BLaER1 (cell line): ENCODE measurements around the gene SLC9A1.

ENCODE experiments used
- H3K27ac ChIP-seq: shearing (Covaris generic); formaldehyde crosslinking; 2 replicates; pipeline ENCODE4 v1.8.1; 2022
- H3K27me3 ChIP-seq: shearing (Covaris generic); formaldehyde crosslinking; 2 replicates; pipeline ENCODE4 v1.8.1; 2022
- H3K36me3 ChIP-seq: shearing (Covaris generic); formaldehyde crosslinking; 2 replicates; pipeline ENCODE4 v1.8.1; 2022
- H3K4me1 ChIP-seq: shearing (Covaris generic); formaldehyde crosslinking; 2 replicates; pipeline ENCODE4 v1.8.1; 2022
- H3K4me2 ChIP-seq: shearing (Covaris generic); formaldehyde crosslinking; 2 replicates; pipeline ENCODE4 v1.8.1; 2022
- H3K4me3 ChIP-seq: shearing (Covaris generic); formaldehyde crosslinking; 2 replicates; pipeline ENCODE4 v1.8.1; 2022
- H3K9ac ChIP-seq: shearing (Covaris generic); formaldehyde crosslinking; 2 replicates; pipeline ENCODE4 v1.8.1; 2022
- H3K9me3 ChIP-seq: shearing (Covaris generic); formaldehyde crosslinking; 2 replicates; pipeline ENCODE4 v1.8.1; 2022
- H4K20me1 ChIP-seq: shearing (Covaris generic); formaldehyde crosslinking; 2 replicates; pipeline ENCODE4 v1.8.1; 2022
- Cebpa-rat ChIP-seq: shearing (Covaris generic); IDR thresholded peaks from 2 replicates; pipeline ENCODE4 v1.8.1; 2022

Gene SLC9A1

GRCh38 chr1:27166929-27167328 is 12.0 kb upstream of the SLC9A1 start:
- H3K27ac ChIP-seq, result no peak overlapping the region
- no peak for TF ChIP-seq Cebpa-rat

DNA sequence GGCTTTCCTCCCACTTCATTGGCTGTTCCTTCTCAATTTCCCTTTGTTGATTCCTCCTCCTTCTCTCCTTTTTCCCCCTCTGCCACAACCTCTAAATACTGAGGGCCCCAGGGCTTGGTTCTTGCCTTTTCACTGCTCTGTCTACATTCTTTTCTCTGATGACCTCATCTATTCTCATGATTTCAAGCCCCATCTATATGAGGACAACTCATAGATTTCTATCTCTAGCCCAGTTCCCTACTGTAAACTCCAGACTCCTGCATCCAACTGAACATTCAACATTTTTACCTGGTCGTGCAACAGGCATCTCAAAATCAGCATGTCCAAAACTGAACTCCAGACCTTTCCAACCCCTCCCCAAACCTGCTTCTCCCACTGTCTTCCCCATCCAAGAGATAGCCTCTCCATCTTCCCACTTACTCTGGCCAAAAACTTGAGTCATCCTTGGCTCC is 11.5 kb upstream of the SLC9A1 start:
- Histone ChIP-seq H3K4me1 (peaks cover 7% of the 10 kb centered on the region; the same call in 1 of the 2 replicates), H4K20me1 (no peaks in the 10 kb centered on the region), H3K9me3 (no peaks in the 10 kb centered on the region), H3K27ac (no peak overlapping the region), H3K36me3 (no peaks in the 10 kb centered on the region), H3K4me3 (no peak overlapping the region), H3K4me2 (no peak overlapping the region), H3K9ac (no peak overlapping the region), H3K27me3 (no peaks in the 10 kb centered on the region)
- no peak for TF ChIP-seq Cebpa-rat

More at GRCh38 chr1:27166929-27167328, 12.0 kb upstream of the SLC9A1 start:
- Histone ChIP-seq H3K27me3 (no peaks in the 10 kb centered on the region), H3K9me3 (no peaks in the 10 kb centered on the region), H3K4me1 (peaks cover 2% of the 10 kb centered on the region; the same call in 1 of the 2 replicates), H3K9ac (no peak overlapping the region), H4K20me1 (no peaks in the 10 kb centered on the region), H3K4me2 (no peak overlapping the region), H3K36me3 (no peaks in the 10 kb centered on the region), H3K4me3 (no peak overlapping the region)

GRCh38 chr1:27163093-27163492 is 8.2 kb upstream of the SLC9A1 start:
- no peak overlapping the region for H3K4me2 ChIP-seq
- H3K4me1 ChIP-seq, result peaks cover 10% of the 10 kb centered on the region; the same call in 1 of the 2 replicates
- H3K27ac ChIP-seq, result no peak overlapping the region
- no peaks in the 10 kb centered on the region for H3K36me3 ChIP-seq
- TF ChIP-seq Cebpa-rat, result no peak
- H3K9ac ChIP-seq, result no peak overlapping the region
- H3K9me3 ChIP-seq, result no peaks in the 10 kb centered on the region
- H4K20me1 ChIP-seq, result no peaks in the 10 kb centered on the region
- no peak overlapping the region for H3K4me3 ChIP-seq
- H3K27me3 ChIP-seq, result no peaks in the 10 kb centered on the region

DNA sequence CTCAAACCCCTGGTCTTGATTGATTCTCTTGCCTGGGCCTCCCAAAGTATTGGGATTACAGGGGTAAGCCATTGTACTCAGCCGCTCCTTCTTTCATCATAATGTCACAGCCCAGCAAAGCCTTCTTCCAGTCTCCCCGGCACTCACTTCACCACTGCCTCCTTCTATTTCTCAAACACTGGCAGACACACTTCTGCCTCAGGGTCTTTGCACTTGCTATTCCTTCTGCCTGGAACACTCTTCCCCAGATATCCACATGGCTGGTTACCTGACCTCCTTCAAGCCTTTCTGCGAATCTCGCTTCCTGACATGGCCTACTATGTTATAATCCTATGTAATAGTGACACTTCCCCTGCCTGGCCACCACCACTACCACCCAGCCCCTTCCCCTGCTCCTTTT is 7.2 kb upstream of the SLC9A1 start:
- TF ChIP-seq Cebpa-rat, result no peak
- Histone ChIP-seq H3K4me2 (no peak overlapping the region), H3K9me3 (no peaks in the 10 kb centered on the region), H3K36me3 (no peaks in the 10 kb centered on the region), H4K20me1 (no peaks in the 10 kb centered on the region), H3K4me1 (peaks cover 10% of the 10 kb centered on the region; the same call in 1 of the 2 replicates), H3K27me3 (no peaks in the 10 kb centered on the region), H3K4me3 (no peak overlapping the region), H3K9ac (no peak overlapping the region), H3K27ac (no peak overlapping the region)

GRCh38 chr1:27161594-27161993 is 6.7 kb upstream of the SLC9A1 start:
- H3K4me3 ChIP-seq, result no peak overlapping the region

DNA sequence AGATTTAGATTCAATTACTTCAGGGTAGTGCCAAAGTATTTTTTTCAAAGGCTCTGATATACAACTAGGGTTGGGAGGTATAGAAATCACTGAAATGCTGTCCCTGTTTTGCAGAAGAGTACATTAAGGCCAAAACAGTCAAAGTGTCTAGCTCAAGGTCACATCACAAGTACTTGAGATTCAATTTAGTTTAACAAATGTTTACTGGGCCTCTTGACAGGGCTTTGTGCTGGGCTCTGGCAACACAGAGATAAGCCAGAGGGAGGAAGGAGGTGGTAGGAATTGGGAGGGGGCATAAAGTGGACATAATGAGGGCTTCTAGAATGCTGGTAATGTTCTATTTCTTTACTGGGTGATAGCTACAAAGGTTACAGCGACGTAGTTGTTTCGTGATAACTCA is 2.3 kb upstream of the SLC9A1 start:
- H4K20me1 ChIP-seq, result 0 out of 2 replicates have a peak, but pooled peaks cover 18% of the 10 kb centered on the region
- no peak for TF ChIP-seq Cebpa-rat
- no peaks in the 10 kb centered on the region for H3K9me3 ChIP-seq
- H3K4me1 ChIP-seq, result peaks cover 34% of the 10 kb centered on the region
- no peak overlapping the region for H3K4me2 ChIP-seq
- no peak overlapping the region for H3K9ac ChIP-seq
- no peak overlapping the region for H3K4me3 ChIP-seq
- no peaks in the 10 kb centered on the region for H3K27me3 ChIP-seq
- H3K27ac ChIP-seq, result no peak overlapping the region
- H3K36me3 ChIP-seq, result no peaks in the 10 kb centered on the region

More at GRCh38 chr1:27161594-27161993, 6.7 kb upstream of the SLC9A1 start:
- H3K9ac ChIP-seq, result no peak overlapping the region
- H3K36me3 ChIP-seq, result no peaks in the 10 kb centered on the region
- H3K27me3 ChIP-seq, result no peaks in the 10 kb centered on the region
- H4K20me1 ChIP-seq, result no peaks in the 10 kb centered on the region
- H3K4me2 ChIP-seq, result no peak overlapping the region
- no peak overlapping the region for H3K27ac ChIP-seq
- peaks cover 10% of the 10 kb centered on the region; the same call in 1 of the 2 replicates for H3K4me1 ChIP-seq
- no peaks in the 10 kb centered on the region for H3K9me3 ChIP-seq
- TF ChIP-seq Cebpa-rat, result no peak

- Histone ChIP-seq H3K27me3 (no peaks in the 10 kb centered on the region), H3K27ac (peak overlapping the region; percentile 86), H3K4me1 (peaks cover 50% of the 10 kb centered on the region)
Measured at GRCh38 chr1:27154469-27154990, 395 bp downstream of the SLC9A1 start.

GRCh38 chr1:27153927-27154358 is 982 bp downstream of the SLC9A1 start:
- Histone ChIP-seq H3K4me2 (peak overlapping the region; percentile 99), H3K36me3 (no peaks in the 10 kb centered on the region), H3K4me3 (peak overlapping the region; percentile 77), H3K27ac (peak overlapping the region; percentile 55), H3K27me3 (no peaks in the 10 kb centered on the region), H3K9me3 (no peaks in the 10 kb centered on the region), H3K9ac (peak overlapping the region; percentile 91), H3K4me1 (peaks cover 56% of the 10 kb centered on the region), H4K20me1 (peaks cover 43% of the 10 kb centered on the region)
- TF ChIP-seq Cebpa-rat, result no peak

More at GRCh38 chr1:27154469-27154990, 395 bp downstream of the SLC9A1 start:
- Histone ChIP-seq H3K4me2 (peak overlapping the region; percentile 99), H3K4me3 (peak overlapping the region; percentile 77), H3K36me3 (no peaks in the 10 kb centered on the region), H3K9ac (peak overlapping the region; percentile 91), H4K20me1 (peaks cover 37% of the 10 kb centered on the region; the same call in 1 of the 2 replicates), H3K9me3 (no peaks in the 10 kb centered on the region)
- TF ChIP-seq Cebpa-rat, result no peak

DNA sequence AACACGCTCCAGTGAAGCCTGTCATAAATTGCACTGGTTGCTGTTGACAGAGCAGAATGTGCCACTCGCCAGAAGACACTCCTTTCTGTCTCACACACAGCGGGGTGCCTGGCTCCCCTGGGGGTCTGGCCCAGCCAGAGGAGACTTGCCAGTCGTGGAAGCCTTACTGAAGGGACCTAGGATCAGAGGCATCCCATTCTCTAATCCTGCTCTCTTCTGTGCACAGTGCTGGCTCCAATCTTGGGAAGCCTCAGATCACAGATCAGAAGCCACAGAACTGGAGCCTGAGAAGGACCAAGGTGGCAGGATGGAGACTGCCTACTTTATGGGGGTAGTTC is 1.4 kb downstream of the SLC9A1 start:
- H3K4me3 ChIP-seq, result peak overlapping the region; percentile 77
- no peak for TF ChIP-seq Cebpa-rat
- peaks cover 47% of the 10 kb centered on the region for H4K20me1 ChIP-seq
- peak overlapping the region; percentile 99 for H3K4me2 ChIP-seq
- H3K9me3 ChIP-seq, result no peaks in the 10 kb centered on the region
- no peaks in the 10 kb centered on the region for H3K36me3 ChIP-seq
- no peaks in the 10 kb centered on the region for H3K27me3 ChIP-seq
- peak overlapping the region; percentile 91 for H3K9ac ChIP-seq
- peak overlapping the region; percentile 55 for H3K27ac ChIP-seq
- H3K4me1 ChIP-seq, result peaks cover 60% of the 10 kb centered on the region

GRCh38 chr1:27152829-27153548 is 1.9 kb downstream of the SLC9A1 start:
- H3K27me3 ChIP-seq, result no peaks in the 10 kb centered on the region
- H3K9ac ChIP-seq, result peak overlapping the region; percentile 91
- no peaks in the 10 kb centered on the region for H3K9me3 ChIP-seq
- no peaks in the 10 kb centered on the region for H3K36me3 ChIP-seq
- peaks cover 52% of the 10 kb centered on the region for H4K20me1 ChIP-seq
- H3K4me1 ChIP-seq, result peaks cover 66% of the 10 kb centered on the region
- H3K4me2 ChIP-seq, result peak overlapping the region; percentile 99
- peak overlapping the region; percentile 55 for H3K27ac ChIP-seq
- TF ChIP-seq Cebpa-rat, result no peak
- peak overlapping the region; percentile 77 for H3K4me3 ChIP-seq
